Neuron (in vitro differentiated cells): ENCODE results near the gene CNIH4.
"Not testable (repeated sequence)": the region's sequence is repeated elsewhere in the genome, so short reads cannot be mapped to it uniquely, and the experiment has no call there.

Source experiments
- H2AFZ ChIP-seq: one replicate; pipeline ENCODE4 v1.6.1; 2013; ENCODE audit warnings: low read depth, mild to moderate bottlenecking, inconsistent platforms, low read length, moderate library complexity
- H3K27me3 ChIP-seq: one replicate; pipeline ENCODE4 v1.6.1; 2013; ENCODE audit warnings: low read length; ENCODE audit not compliant: insufficient read depth
- H3K36me3 ChIP-seq: one replicate; pipeline ENCODE4 v1.6.1; 2013; ENCODE audit warnings: low read length; ENCODE audit not compliant: insufficient read depth
- H3K4me1 ChIP-seq: one replicate; pipeline ENCODE4 v1.6.1; 2013; ENCODE audit warnings: low read length; ENCODE audit not compliant: insufficient read depth
- H3K4me3 ChIP-seq: 2 replicates; pipeline ENCODE4 v1.5.1; 2013; ENCODE audit warnings: mild to moderate bottlenecking, low read length, moderate library complexity
- H3K9me3 ChIP-seq: one replicate; pipeline ENCODE4 v1.6.1; 2013; ENCODE audit warnings: low read length

CNIH4 gene

DNA sequence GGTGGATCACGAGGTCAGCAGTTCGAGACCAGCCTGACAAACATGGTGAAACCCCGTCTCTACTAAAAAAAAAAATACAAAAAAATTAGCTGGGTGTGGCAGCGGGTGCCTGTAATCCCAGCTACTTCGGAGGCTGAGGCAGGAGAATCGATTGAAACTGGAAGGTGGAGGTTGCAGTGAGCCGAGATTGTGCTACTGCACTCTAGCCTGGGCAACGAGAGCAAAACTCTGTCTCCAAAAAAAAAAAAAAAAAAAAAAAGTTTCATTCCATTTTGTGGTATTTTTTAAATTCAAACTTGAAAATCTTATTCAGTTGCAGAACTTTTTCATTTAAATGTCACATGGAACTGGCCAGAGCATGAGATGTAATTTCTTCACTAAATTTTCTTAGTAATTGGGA lies 70.2 kb downstream of the CNIH4 start:
- not testable (repeated sequence) for H3K9me3 ChIP-seq, H2AFZ ChIP-seq, H3K4me3 ChIP-seq, H3K27me3 ChIP-seq
- peaks cover 76% of the 10 kb centered on the region for H3K36me3 ChIP-seq
- H3K4me1 ChIP-seq: peaks cover 20% of the 10 kb centered on the region

DNA sequence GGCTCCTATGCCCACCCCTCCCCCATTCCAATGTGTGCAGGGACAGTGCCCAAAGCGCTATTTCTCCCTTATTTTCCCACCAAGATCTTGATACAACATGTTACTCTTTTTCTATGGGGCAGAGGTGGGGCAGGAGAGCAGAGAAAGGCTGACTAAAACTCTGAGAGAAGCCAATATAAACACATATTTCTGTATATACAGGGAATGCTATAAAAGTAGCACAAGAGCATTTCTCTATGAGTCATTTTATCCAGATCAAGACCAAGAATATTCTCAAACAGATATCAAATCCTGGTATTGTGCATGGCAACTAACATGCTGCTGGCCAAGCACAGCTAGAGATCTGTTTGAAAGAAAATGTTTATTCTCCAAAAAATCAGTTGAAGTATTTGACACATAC lies 70.7 kb downstream of the CNIH4 start:
- Histone ChIP-seq H3K9me3 (no peaks in the 10 kb centered on the region), H2AFZ (no peak overlapping the region), H3K36me3 (peaks cover 72% of the 10 kb centered on the region), H3K4me1 (peaks cover 25% of the 10 kb centered on the region), H3K27me3 (no peaks in the 10 kb centered on the region), H3K4me3 (no peak overlapping the region)

DNA sequence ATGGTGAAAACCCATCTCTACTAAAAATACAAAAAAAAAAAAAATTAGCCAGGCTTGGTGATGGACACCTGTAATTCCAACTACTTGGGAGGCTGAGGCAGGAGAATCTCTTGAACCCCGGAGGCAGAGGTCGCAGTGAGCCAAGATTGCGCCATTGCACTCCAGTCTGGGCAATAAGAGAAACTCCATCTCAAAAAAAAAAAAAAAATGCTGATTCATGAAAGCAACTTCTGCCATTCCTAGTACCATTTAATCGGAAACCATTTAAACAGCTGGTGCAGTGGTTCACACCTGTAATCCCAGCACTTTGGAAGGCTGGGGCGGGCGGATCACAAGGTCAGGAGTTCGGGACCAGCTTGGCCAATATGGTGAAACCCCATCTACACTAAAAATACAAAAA lies 72.0 kb downstream of the CNIH4 start:
- H3K4me1 ChIP-seq: peaks cover 32% of the 10 kb centered on the region

More for the DNA sequence above, 72.0 kb downstream of the CNIH4 start:
- H3K27me3 ChIP-seq, H3K4me3 ChIP-seq, H3K9me3 ChIP-seq, H2AFZ ChIP-seq: not testable (repeated sequence)
- H3K36me3 ChIP-seq: peaks cover 58% of the 10 kb centered on the region
